ENCODE data around the gene PELI2.

PELI2 gene

DNA sequence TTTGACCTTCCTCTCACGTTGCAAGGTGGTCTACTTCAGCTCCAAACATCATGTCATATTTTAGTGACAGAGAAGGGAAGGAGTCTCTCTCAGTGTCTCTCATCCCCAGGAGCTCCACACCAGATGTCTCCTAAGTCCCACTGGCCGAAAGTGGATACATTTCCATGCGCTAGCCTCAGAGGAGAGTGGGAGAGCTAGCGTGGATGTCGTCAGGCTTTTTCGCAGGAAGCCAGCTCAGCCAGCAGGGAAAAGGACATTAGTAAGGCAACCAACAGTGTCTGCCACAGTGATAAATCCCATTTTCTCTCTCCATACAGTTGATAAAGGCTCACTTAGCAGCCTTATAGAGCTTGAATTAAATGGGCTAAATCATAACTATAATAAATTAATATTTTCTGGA is 155.7 kb downstream of the PELI2 start:
- H3K27ac ChIP-seq (ENCODE audit: extremely low read depth, low read depth, low read length) = no peak overlapping the region
- TF ChIP-seq, protein P1, sequence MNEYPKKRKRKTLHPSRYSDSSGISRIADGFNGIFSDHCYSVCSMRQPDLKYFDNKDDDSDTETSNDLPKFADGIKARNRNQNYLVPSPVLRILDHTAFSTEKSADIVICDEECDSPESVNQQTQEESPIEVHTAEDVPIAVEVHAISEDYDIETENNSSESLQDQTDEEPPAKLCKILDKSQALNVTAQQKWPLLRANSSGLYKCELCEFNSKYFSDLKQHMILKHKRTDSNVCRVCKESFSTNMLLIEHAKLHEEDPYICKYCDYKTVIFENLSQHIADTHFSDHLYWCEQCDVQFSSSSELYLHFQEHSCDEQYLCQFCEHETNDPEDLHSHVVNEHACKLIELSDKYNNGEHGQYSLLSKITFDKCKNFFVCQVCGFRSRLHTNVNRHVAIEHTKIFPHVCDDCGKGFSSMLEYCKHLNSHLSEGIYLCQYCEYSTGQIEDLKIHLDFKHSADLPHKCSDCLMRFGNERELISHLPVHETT (tag by site-specific recombination; IDR thresholded peaks at IDR 0.05) = no peak
- TF ChIP-seq, protein P2, sequence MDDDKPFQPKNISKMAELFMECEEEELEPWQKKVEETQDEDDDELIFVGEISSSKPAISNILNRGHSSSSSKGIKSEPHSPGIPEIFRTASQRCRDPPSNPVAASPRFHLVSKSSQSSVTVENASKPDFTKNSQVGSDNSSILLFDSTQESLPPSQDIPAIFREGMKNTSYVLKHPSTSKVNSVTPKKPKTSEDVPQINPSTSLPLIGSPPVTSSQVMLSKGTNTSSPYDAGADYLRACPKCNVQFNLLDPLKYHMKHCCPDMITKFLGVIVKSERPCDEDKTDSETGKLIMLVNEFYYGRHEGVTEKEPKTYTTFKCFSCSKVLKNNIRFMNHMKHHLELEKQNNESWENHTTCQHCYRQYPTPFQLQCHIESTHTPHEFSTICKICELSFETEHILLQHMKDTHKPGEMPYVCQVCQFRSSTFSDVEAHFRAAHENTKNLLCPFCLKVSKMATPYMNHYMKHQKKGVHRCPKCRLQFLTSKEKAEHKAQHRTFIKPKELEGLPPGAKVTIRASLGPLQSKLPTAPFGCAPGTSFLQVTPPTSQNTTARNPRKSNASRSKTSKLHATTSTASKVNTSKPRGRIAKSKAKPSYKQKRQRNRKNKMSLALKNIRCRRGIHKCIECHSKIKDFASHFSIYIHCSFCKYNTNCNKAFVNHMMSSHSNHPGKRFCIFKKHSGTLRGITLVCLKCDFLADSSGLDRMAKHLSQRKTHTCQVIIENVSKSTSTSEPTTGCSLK (tag by site-specific recombination; IDR thresholded peaks at IDR 0.05) = no peak
- TF ChIP-seq, protein P3, sequence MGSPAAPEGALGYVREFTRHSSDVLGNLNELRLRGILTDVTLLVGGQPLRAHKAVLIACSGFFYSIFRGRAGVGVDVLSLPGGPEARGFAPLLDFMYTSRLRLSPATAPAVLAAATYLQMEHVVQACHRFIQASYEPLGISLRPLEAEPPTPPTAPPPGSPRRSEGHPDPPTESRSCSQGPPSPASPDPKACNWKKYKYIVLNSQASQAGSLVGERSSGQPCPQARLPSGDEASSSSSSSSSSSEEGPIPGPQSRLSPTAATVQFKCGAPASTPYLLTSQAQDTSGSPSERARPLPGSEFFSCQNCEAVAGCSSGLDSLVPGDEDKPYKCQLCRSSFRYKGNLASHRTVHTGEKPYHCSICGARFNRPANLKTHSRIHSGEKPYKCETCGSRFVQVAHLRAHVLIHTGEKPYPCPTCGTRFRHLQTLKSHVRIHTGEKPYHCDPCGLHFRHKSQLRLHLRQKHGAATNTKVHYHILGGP (tag by site-specific recombination; IDR thresholded peaks at IDR 0.05) = no peak
- no peaks in the 10 kb centered on the region for H3K36me3 ChIP-seq (ENCODE audit: control insufficient read depth in 2 of 2, insufficient read depth in 1 of 2, low read length in 2 of 2)
- ChIA-PET CTCF (no interaction called here), POLR2A (no interaction called here)
- H3K4me1 ChIP-seq (ENCODE audit: control insufficient read depth, insufficient read depth, low read length) = no peaks in the 10 kb centered on the region
- H3K9me3 ChIP-seq (ENCODE audit: control insufficient read depth, insufficient read depth, low read depth, low read length) = no peaks in the 10 kb centered on the region
- H3K4me3 ChIP-seq (ENCODE audit: low read depth, low read length) = no peak overlapping the region

DNA sequence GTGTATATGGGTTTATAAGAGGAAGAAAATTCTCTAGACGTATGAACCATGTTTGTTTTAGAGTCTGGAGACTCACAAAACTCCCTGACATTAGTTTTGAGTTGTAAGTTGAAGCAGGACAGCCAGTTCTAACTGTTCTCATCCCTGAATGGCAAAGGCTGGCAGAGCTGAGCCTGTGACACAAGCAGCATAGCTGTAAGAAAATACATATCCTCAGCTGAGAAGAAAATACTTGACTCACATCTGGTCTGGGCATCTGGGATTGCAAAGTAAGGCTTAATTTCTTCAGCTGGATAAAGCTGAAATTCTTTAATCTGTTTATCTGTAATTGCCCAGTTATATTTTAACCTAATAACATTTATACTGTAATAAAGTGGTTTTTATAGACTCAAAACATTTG is 156.3 kb downstream of the PELI2 start:
- Histone ChIP-seq H3K4me3 (ENCODE audit: low read depth, low read length) (no peak overlapping the region), H3K9me3 (ENCODE audit: control insufficient read depth, insufficient read depth, low read depth, low read length) (no peaks in the 10 kb centered on the region), H3K4me1 (ENCODE audit: control insufficient read depth, insufficient read depth, low read length) (no peaks in the 10 kb centered on the region), H3K36me3 (ENCODE audit: control insufficient read depth in 2 of 2, insufficient read depth in 1 of 2, low read length in 2 of 2) (no peaks in the 10 kb centered on the region), H3K27ac (ENCODE audit: extremely low read depth, low read depth, low read length) (no peak overlapping the region)
- ChIA-PET CTCF (no interaction called here), POLR2A (no interaction called here)
- TF ChIP-seq ZNF830 (tag by site-specific recombination; IDR thresholded peaks at IDR 0.05; ENCODE audit: low read depth) (no peak), SP7 (tag by site-specific recombination; IDR thresholded peaks at IDR 0.05) (no peak), BCL11B (tag by site-specific recombination; IDR thresholded peaks at IDR 0.05; ENCODE audit: low read depth) (no peak), ZNF560 (tag by site-specific recombination; IDR thresholded peaks at IDR 0.05; ENCODE audit: borderline replicate concordance) (no peak), YY2 (tag by site-specific recombination; IDR thresholded peaks at IDR 0.05) (no peak), ZBTB8A (tag by site-specific recombination; IDR thresholded peaks at IDR 0.05) (no peak), ZNF549 (tag by site-specific recombination; IDR thresholded peaks at IDR 0.05) (no peak), ZNF785 (tag by site-specific recombination; IDR thresholded peaks at IDR 0.05) (no peak), BCL11A (tag by site-specific recombination; IDR thresholded peaks at IDR 0.05; ENCODE audit: low read depth) (no peak), SP3 (tag by site-specific recombination; IDR thresholded peaks at IDR 0.05) (no peak), ZNF571 (tag by site-specific recombination; IDR thresholded peaks at IDR 0.05) (no peak), ZNF10 (tag by site-specific recombination; IDR thresholded peaks at IDR 0.05) (no peak), ZFP41 (tag by site-specific recombination; IDR thresholded peaks at IDR 0.05; ENCODE audit: borderline replicate concordance) (no peak), HOXD13 (CRISPR knock-in tag; IDR thresholded peaks at IDR 0.05; ENCODE audit: borderline replicate concordance) (no peak), ZNF184 (tag by site-specific recombination; IDR thresholded peaks at IDR 0.05) (no peak)
- TF ChIP-seq, protein P4, sequence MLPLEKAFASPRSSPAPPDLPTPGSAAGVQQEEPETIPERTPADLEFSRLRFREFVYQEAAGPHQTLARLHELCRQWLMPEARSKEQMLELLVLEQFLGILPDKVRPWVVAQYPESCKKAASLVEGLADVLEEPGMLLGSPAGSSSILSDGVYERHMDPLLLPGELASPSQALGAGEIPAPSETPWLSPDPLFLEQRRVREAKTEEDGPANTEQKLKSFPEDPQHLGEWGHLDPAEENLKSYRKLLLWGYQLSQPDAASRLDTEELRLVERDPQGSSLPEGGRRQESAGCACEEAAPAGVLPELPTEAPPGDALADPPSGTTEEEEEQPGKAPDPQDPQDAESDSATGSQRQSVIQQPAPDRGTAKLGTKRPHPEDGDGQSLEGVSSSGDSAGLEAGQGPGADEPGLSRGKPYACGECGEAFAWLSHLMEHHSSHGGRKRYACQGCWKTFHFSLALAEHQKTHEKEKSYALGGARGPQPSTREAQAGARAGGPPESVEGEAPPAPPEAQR (tag by site-specific recombination; IDR thresholded peaks at IDR 0.05) = no peak
- TF ChIP-seq, protein P5, sequence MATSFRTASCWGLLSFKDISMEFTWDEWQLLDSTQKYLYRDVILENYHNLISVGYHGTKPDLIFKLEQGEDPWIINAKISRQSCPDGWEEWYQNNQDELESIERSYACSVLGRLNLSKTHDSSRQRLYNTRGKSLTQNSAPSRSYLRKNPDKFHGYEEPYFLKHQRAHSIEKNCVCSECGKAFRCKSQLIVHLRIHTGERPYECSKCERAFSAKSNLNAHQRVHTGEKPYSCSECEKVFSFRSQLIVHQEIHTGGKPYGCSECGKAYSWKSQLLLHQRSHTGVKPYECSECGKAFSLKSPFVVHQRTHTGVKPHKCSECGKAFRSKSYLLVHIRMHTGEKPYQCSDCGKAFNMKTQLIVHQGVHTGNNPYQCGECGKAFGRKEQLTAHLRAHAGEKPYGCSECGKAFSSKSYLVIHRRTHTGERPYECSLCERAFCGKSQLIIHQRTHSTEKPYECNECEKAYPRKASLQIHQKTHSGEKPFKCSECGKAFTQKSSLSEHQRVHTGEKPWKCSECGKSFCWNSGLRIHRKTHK (tag by site-specific recombination; IDR thresholded peaks at IDR 0.05) = no peak
- TF ChIP-seq, protein P6, sequence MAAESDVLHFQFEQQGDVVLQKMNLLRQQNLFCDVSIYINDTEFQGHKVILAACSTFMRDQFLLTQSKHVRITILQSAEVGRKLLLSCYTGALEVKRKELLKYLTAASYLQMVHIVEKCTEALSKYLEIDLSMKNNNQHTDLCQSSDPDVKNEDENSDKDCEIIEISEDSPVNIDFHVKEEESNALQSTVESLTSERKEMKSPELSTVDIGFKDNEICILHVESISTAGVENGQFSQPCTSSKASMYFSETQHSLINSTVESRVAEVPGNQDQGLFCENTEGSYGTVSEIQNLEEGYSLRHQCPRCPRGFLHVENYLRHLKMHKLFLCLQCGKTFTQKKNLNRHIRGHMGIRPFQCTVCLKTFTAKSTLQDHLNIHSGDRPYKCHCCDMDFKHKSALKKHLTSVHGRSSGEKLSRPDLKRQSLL (tag by site-specific recombination; IDR thresholded peaks at IDR 0.05) = no peak
- TF ChIP-seq, protein P7, sequence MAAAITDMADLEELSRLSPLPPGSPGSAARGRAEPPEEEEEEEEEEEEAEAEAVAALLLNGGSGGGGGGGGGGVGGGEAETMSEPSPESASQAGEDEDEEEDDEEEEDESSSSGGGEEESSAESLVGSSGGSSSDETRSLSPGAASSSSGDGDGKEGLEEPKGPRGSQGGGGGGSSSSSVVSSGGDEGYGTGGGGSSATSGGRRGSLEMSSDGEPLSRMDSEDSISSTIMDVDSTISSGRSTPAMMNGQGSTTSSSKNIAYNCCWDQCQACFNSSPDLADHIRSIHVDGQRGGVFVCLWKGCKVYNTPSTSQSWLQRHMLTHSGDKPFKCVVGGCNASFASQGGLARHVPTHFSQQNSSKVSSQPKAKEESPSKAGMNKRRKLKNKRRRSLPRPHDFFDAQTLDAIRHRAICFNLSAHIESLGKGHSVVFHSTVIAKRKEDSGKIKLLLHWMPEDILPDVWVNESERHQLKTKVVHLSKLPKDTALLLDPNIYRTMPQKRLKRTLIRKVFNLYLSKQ (tag by site-specific recombination; IDR thresholded peaks at IDR 0.05; ENCODE audit: borderline replicate concordance) = no peak
